Spleen (tissue), 11 donors: ENCODE measurements around the gene CYB5D1. TPM values are rescaled to one million over a fixed set of nuclear protein-coding genes. Genes with fewer than 3 reads are reported as not detected.

Experiments
- DNase-seq: peaks from one replicate; pipeline ENCODE4 v3.0.0-alpha.2; 2020
- H3K27ac ChIP-seq, 8 donors: fragments of 200-600 bp; sonication (generic) in 7 of 8; 1 replicate in 4 of 8; 2 replicates in 4 of 8; pipeline versions ENCODE4 v1.5.0 to v1.8.0; 2016 to 2021; ENCODE audit warnings: inconsistent platforms in 4 of 8, mild to moderate bottlenecking in 4 of 8, moderate library complexity in 1 of 8
- H3K27me3 ChIP-seq, 7 donors: fragments of 200-600 bp; sonication (generic) in 6 of 7; replicated peaks in 1 of 7; 1 replicate in 4 of 7; 2 replicates in 3 of 7; pipeline versions ENCODE4 v1.5.0 to v1.8.0; 2016 to 2021; ENCODE audit warnings: inconsistent platforms in 3 of 7, mild to moderate bottlenecking in 1 of 7
- H3K36me3 ChIP-seq, 6 donors: fragments of 200-600 bp; sonication (generic) in 5 of 6; 1 replicate in 4 of 6; 2 replicates in 2 of 6; pipeline versions ENCODE4 v1.5.0 to v1.8.0; 2016 to 2021; ENCODE audit warnings: inconsistent platforms in 2 of 6
- H3K4me1 ChIP-seq, 6 donors: fragments of 200-600 bp; sonication (generic) in 5 of 6; 1 replicate in 3 of 6; 2 replicates in 3 of 6; pipeline versions ENCODE4 v1.5.0 to v1.8.0; 2016 to 2021; ENCODE audit warnings: inconsistent platforms in 3 of 6
- H3K4me3 ChIP-seq, 8 donors: fragments of 200-600 bp; sonication (generic) in 7 of 8; 1 replicate in 4 of 8; 2 replicates in 4 of 8; pipeline versions ENCODE4 v1.5.0 to v1.8.0; 2016 to 2021; ENCODE audit warnings: inconsistent platforms in 4 of 8, mild to moderate bottlenecking in 4 of 8, moderate library complexity in 2 of 8
- H3K9me3 ChIP-seq, 8 donors: fragments of 200-600 bp; sonication (generic) in 7 of 8; 1 replicate in 4 of 8; 2 replicates in 4 of 8; pipeline versions ENCODE4 v1.5.0 to v1.8.0; 2016 to 2021; ENCODE audit warnings: inconsistent platforms in 4 of 8
- CTCF ChIP-seq, 11 experiments: fragments of 200-600 bp in 7 of 11; fragments of 450-650 bp in 4 of 11; sonication (generic) in 4 of 11; IDR thresholded peaks in 8 of 11; conservative IDR thresholded peaks in 3 of 11; 1 replicate in 7 of 11; 2 replicates in 4 of 11; pipeline versions ENCODE4 v1.4.0 to v1.8.0; 2016 to 2021; ENCODE audit warnings: antibody characterized with exemption in 11 of 11, inconsistent platforms in 4 of 11, mild to moderate bottlenecking in 1 of 11
- POLR2A ChIP-seq, 3 donors: fragments of 450-650 bp; IDR thresholded peaks; one replicate each; pipeline ENCODE4 v1.5.1; 2017; ENCODE audit warnings: antibody characterized with exemption in 3 of 3, mild to moderate bottlenecking in 1 of 3
- POLR2AphosphoS5 ChIP-seq, 3 donors: sonication (generic); formaldehyde crosslinking; IDR thresholded peaks; one replicate each; pipeline ENCODE4 v1.5.1; 2017; ENCODE audit warnings: antibody characterized with exemption in 3 of 3
- WGBS, 5 donors: extraction: QIAGEN DNeasy Blood & Tissue Kit in 3 of 5; methylation state at CpG; one replicate each; pipeline versions ENCODE4 v1.1.5 to v1.1.7; 2013 to 2018; 5-methylcytosine and 5-hydroxymethylcytosine counted together
- intact Hi-C: fragments of 100-400 bp; cut with DNase I; formaldehyde crosslinking; loops from one replicate; pipeline ENCODE4 v1.15.0; 2023; ENCODE audit warnings: low total_unique reads
- polyA plus RNA-seq, 3 donors: library from polyadenylated mRNA; stranded (reverse); fragments of 200-250 nt; gene quantifications; one replicate each; pipeline ENCODE4 v1.2.1, GENCODE V29; 2013
- total RNA-seq, 7 donors: library from RNA; depleted of rRNA in 3 of 7; stranded (reverse); fragments of >200 nt in 3 of 7; fragmentation: NEBNext Ultra II Directional in 4 of 7; extraction: Animal tissue kit (Norgen Biotek cat#: 25700) in 4 of 7; gene quantifications; one replicate each; pipeline versions ENCODE4 v1.1.0 to v1.2.1, GENCODE V29; 2016 to 2021
- donor health status: healthy with polysubstance abuse.
- donor health status: DM: no; HTN: no; CAD: no; lungs with moderate emphysema.
- donor health status: DM: no; HTN: no; CAD: no.
- donor health status: Bipolar disorder and iron deficiency.
- donor health status: healthy.
- donor health status: DM: no; HTN: no; CAD: no.
- donor health status: DM: yes; HTN: yes; CAD: no.

CYB5D1 gene
- total and polyA plus RNA-seq, 10 donors: 2.1 to 13.2 (median 5.0) TPM

- H3K27ac ChIP-seq: peak overlapping the region; percentile 92 to 100 (median 97)
- H3K4me3 ChIP-seq: peak overlapping the region; percentile 68 to 91 (median 77)
- intact Hi-C loops: no loop called here
- peaks cover 48 to 91% (median 69%) of the 10 kb centered on the region in 6 donors for H3K4me1 ChIP-seq
- no peaks in the 10 kb centered on the region for H3K9me3 ChIP-seq
- no peaks in the 10 kb centered on the region for H3K27me3 ChIP-seq
- peak; percentile 96 for DNase-seq
- TF ChIP-seq POLR2AphosphoS5 (IDR thresholded peaks at IDR 0.05) (peak in 1 of 3 donors; percentile 84), POLR2A (IDR thresholded peaks at IDR 0.05) (no peak), CTCF (IDR thresholded peaks at IDR 0.05 in 8 of 11, conservative IDR thresholded peaks at IDR 0.05 in 3 of 11) (peak in 4 of 11 experiments; percentile 18 to 56 (median 49))
- peaks cover 0 to 32% (median 14%) of the 10 kb centered on the region in 6 donors for H3K36me3 ChIP-seq
- WGBS, 5 donors: 3 to 12% (median 7%) methylated on average over 21 to 34 of the region's 34 CpGs
These were observed 16.3 kb upstream of the CYB5D1 start for GRCh38 chr17:7841396-7841914.

- peak in 3 of 11 experiments; percentile 6 to 24 (median 21) for TF ChIP-seq CTCF (IDR thresholded peaks at IDR 0.05 in 8 of 11, conservative IDR thresholded peaks at IDR 0.05 in 3 of 11)
- peak in 1 of 3 donors; percentile 5 for TF ChIP-seq POLR2A (IDR thresholded peaks at IDR 0.05)
- TF ChIP-seq POLR2AphosphoS5 (IDR thresholded peaks at IDR 0.05): peak; percentile 42 to 83 (median 69)
- peak; percentile 95 for DNase-seq
- Histone ChIP-seq H3K27ac (peak overlapping the region; percentile 92 to 100 (median 97)), H3K4me1 (peaks cover 43 to 91% (median 64%) of the 10 kb centered on the region in 6 donors), H3K4me3 (peak overlapping the region; percentile 68 to 91 (median 77)), H3K36me3 (peaks cover 0 to 37% (median 17%) of the 10 kb centered on the region in 6 donors), H3K9me3 (no peaks in the 10 kb centered on the region), H3K27me3 (no peaks in the 10 kb centered on the region)
- intact Hi-C loops: no loop called here
- WGBS, 5 donors: 0 to 1% (median 0%) methylated on average over 13 to 46 of the region's 46 CpGs
These were observed 15.9 kb upstream of the CYB5D1 start for GRCh38 chr17:7841915-7842379.

- peaks cover 0 to 44% (median 24%) of the 10 kb centered on the region in 6 donors for H3K36me3 ChIP-seq
- TF ChIP-seq POLR2A (IDR thresholded peaks at IDR 0.05): peak in 2 of 3 donors; percentile 27 to 62
- peak; percentile 52 to 92 (median 67) for TF ChIP-seq POLR2AphosphoS5 (IDR thresholded peaks at IDR 0.05)
- peak in 2 of 11 experiments; percentile 9 to 11 for TF ChIP-seq CTCF (IDR thresholded peaks at IDR 0.05 in 8 of 11, conservative IDR thresholded peaks at IDR 0.05 in 3 of 11)
- 0 to 1% (median 0%) methylated on average over 39 to 47 of the region's 47 CpGs for WGBS, 5 donors
- H3K4me1 ChIP-seq: peaks cover 36 to 90% (median 58%) of the 10 kb centered on the region in 6 donors
- peak; percentile 96 for DNase-seq
- H3K9me3 ChIP-seq: no peaks in the 10 kb centered on the region
- peak overlapping the region; percentile 68 to 91 (median 77) for H3K4me3 ChIP-seq
- intact Hi-C loops: no loop called here
- H3K27ac ChIP-seq: peak overlapping the region; percentile 92 to 100 (median 97)
- H3K27me3 ChIP-seq: no peaks in the 10 kb centered on the region
These were observed 15.2 kb upstream of the CYB5D1 start for GRCh38 chr17:7842380-7843256.

- Histone ChIP-seq H3K4me3 (peak overlapping the region; percentile 68 to 91 (median 77)), H3K36me3 (peaks cover 0 to 49% (median 28%) of the 10 kb centered on the region in 6 donors), H3K27ac (peak overlapping the region; percentile 92 to 100 (median 97)), H3K4me1 (peaks cover 33 to 90% (median 54%) of the 10 kb centered on the region in 6 donors), H3K27me3 (no peaks in the 10 kb centered on the region), H3K9me3 (no peaks in the 10 kb centered on the region)
- TF ChIP-seq POLR2AphosphoS5 (IDR thresholded peaks at IDR 0.05) (peak in 2 of 3 donors; percentile 41 to 56), CTCF (IDR thresholded peaks at IDR 0.05 in 8 of 11, conservative IDR thresholded peaks at IDR 0.05 in 3 of 11) (no peak), POLR2A (IDR thresholded peaks at IDR 0.05) (no peak)
- intact Hi-C loops: no loop called here
- no peak for DNase-seq
- 0 to 1% (median 0%) methylated on average over 9 to 17 of the region's 17 CpGs for WGBS, 5 donors
These were observed 14.6 kb upstream of the CYB5D1 start for GRCh38 chr17:7843257-7843535.
